Fibroblast of lung (primary cell): ENCODE results near the gene HS6ST2.

ENCODE experiments used
- CTCF ChIP-seq, 2 donors: IDR thresholded peaks in 1 of 2; conservative IDR thresholded peaks in 1 of 2; 1 replicate in 1 of 2; 2 replicates in 1 of 2; pipeline ENCODE4 v1.5.1; 2011 to 2012; ENCODE audit warnings: low read length in 2 of 2, control low read depth in 1 of 2, inconsistent platforms in 1 of 2, low read depth in 1 of 2, mild to moderate bottlenecking in 1 of 2
- EZH2 ChIP-seq: IDR thresholded peaks from 2 replicates; pipeline ENCODE4 v1.5.1; 2012; ENCODE audit warnings: low read length, control low read depth, mild to moderate bottlenecking; ENCODE audit errors: missing control alignments

- TF ChIP-seq CTCF (conservative IDR thresholded peaks at IDR 0.05 in 1 of 2, IDR thresholded peaks at IDR 0.05 in 1 of 2; ENCODE audit: low read depth in 1 of 2, low read length in 2 of 2) = no peak
- TF ChIP-seq EZH2 = no peak
Observed at GRCh38 chrX:132822634-132823012, 135.8 kb downstream of the HS6ST2 start.
